Measurements from ENCODE around the gene PI4KA.
"Not testable (repeated sequence)": the region's sequence is repeated elsewhere in the genome, so short reads cannot be mapped to it uniquely, and the experiment has no call there.

Gene PI4KA

DNA sequence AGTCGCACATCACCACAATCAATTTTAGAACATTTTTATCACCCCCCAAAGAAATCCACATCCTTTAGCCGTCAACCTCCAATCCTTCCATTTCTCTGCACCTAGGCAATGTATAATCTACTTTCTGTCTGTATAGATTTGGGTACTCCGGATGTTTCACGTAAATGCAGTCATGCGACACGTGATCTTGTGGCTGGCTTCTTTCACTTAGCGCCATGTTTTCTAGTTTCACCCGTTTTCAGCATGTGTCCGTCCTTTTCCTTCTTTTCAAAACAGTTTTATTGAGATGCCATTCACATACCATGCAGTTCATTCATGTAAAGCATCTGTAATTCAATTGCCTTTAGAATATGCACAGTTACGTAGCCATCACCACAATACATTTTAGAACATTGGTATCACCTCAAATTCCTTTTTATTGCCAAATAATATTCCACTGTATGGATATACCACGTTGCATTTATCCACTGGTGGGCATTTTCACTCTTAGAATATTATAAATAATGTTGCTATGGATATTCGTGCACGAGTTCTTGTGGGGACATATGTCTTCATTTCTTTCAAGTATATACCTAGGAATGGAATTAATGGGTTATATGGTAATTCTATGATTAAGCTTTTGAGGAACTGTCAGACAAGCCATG is 179.7 kb downstream of the PI4KA start:
- DNase-seq, result not testable (repeated sequence)

DNA sequence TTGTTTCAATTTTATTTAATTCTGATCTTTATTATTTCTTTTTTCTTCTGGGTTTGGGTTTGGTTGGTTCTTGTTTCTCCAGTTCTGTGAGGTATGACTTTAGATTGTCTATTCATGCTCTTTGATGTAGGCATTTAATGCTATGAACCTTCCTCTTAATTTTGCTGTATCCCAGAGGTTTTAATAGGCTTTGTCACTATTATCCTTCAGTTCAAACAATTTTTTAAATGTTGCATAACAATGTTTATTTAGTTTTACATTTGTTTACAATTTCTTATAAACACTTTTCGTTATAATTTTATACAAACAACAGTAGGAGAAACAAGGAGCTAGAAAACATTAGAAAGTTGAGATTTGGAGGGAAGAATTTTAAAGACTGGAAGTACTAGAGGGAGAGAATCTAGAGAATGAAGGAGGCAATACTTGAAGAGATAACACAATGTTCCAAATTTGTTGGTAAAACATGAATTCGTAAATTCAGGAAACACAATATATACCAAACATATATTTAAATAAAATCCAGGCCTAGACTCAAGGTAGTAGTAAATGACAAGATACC is 180.8 kb downstream of the PI4KA start:
- no peak for DNase-seq

DNA sequence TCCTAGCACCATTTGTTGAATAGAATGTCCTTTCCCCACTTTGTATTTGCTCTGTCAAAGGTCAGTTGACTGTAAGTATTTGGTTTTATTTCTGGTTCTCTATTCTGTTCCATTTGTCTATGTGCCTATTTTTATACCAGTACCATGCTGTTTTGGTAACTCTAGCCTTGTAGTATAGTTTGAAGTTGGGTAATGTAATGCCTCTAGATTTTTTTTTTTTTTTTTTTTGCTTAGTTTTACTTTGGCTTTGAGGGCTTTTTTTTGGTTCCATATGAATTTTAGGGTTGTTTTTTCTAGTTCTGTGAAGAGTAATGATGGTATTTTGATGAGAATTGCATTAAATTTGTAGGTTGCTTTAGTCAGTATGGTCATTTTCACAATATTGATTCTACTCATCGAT is 183.0 kb downstream of the PI4KA start:
- not testable (repeated sequence) for DNase-seq

DNA sequence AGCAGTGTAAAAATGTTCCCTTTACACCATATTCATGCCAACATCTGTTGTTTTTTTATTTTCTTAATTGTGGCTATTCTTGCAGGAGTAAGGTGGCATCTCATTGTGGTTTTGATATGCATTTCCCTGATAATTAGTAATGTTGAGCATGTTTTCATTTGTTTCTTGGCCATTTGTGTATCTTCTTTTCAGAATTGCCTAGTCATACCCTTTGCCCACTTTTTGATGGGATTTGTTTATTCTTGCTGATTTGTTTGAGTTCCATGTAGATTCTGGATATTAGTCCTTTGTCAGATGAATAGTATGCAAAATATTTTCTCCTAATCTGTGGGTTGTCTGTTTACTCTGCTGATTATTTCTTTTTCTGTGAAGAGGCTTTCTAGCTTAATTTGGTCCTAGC is 183.6 kb downstream of the PI4KA start:
- no peak for DNase-seq

DNA sequence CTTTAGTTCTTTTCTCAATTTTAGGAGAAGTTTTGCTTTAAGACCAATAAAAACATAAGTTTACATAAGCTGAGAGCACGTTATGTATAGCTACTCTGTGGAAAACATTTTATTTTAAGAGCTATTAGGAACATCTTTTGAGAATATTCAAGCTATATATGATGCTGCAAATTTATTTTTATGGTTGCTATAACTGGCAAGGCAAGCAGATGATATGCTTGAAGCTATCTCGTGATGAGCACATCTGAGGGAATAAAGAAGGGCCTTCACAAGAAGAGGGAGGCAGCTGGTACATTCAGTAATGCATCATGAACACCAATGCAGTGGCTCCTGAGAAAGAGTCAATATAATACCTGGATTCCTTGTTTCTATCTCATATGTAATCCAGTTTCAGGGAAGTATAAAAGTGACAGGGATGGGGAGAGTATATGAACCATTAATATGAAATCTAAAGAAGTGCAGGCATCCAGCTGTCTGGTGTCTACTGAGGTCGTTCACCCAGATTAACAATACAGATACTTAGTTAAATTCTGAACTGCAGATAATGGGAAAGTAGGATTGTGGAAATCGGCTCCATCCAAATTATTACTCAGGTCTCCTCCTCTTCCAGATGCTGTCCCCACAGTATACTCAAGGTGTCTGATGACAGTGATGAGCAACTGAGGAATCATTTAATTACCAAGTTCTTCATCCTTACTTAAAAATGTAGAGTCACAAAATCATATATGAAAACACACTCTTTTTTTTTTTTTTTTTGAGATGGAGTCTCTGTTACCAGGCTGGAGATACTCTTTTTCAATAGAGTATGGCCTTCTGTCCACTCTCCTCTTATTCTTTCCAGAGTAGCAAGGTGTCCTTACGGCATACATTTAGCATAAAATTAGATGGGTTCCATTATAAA is 185.1 kb downstream of the PI4KA start:
- no peak for DNase-seq

DNA sequence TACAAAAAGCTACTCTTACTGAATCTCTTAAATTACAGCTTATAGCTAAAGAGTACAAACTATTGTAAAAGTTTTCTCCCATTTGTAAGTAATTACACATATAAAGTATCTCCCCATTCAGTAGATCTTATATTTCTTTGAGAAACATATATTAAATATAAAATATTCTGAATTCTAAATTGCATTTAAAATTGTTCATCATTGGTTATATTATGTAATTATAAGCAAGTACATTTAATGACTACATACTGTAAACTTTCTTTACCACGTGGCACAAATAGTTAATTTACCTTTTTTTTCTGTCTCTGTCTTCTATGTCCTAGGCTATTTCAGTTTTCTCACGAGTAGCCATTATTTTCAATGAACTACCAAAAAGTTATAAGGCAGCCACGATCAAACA is 185.9 kb downstream of the PI4KA start:
- no peak for DNase-seq

DNA sequence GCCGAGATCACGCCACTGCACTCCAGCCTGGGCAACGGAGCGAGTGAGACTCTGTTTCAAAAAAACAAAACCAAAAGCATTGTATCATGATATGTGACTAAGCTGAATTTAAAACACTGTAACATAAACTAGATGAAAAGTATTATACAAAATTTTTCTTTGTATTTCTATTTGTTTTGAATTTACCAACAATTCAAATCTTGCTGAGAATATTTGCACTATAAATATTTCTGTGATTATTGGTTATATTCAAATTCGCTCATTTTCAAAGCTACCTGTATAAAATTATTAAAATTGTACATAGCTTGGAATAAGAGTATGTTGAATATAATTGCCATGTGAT is 186.6 kb downstream of the PI4KA start:
- DNase-seq, result no peak

DNA sequence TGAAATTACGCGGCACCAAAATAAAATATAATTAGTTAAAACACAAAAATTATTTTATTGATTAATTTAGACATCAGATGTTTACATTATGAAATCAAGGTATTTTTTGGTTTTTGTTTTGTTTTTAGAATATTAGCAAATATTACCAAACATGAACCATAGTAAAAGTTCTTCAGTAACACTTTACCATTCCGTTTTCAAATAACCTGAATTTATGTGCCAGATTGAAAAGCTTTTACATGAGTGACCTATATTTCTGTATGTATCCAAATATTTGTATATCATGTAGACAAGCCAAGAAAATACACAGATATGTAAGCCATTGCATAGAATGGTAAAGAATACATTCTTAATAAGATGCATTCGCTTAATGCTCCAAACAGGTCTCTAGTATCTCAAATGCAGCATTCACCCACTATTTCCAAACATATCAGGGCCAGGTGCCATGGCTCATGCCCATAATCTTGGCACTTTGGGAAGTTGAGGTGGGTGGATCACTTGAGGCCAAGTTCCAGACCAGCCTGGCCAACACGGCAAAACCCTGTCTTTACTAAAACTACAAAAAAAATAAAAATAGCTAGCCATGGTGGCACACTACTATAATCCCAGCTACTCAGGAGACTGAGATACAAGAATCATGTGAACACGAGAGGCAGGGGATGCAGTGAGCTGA is 187.1 kb downstream of the PI4KA start:
- no peak for DNase-seq

DNA sequence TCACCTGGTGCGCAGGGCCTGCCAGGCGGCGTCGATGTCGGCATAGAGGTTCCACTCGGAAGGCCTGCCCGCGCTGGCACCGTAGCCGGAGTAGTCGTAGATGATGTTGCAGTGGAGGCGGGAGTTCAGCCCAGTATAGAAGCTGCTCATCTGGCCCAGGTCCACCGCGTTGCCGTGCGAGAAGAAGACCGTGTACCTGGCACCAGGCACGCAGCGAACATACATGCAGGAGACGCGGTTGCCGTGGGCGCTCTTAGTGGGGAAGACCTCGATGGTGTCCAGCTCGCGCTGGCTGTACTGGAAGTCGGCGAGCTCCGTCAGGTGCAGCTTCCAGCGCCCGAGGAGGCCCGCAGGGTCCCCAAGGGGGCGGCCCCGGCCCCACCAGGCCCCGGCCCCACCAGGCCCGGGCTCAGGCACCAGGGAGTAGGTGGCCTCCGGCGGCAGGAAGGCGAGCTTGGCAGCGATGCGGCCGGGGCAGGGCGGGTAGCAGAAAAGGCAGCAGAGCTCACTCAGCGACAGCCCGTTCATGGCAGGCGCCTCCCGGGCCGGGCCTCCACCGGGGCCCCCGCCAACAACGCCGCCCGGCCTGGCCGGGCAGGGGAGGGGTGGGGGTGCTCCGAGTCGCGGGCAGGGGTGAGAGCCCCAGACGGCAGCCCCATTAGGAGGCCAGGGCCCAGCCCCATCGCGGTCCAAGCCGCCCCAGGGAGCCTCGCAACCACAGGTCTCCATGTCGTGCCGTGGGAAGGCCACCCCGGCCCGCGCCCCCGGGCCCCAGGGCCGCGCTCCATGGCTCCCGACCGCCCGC is 188.0 kb downstream of the PI4KA start:
- DNase-seq, result not testable (repeated sequence)

DNA sequence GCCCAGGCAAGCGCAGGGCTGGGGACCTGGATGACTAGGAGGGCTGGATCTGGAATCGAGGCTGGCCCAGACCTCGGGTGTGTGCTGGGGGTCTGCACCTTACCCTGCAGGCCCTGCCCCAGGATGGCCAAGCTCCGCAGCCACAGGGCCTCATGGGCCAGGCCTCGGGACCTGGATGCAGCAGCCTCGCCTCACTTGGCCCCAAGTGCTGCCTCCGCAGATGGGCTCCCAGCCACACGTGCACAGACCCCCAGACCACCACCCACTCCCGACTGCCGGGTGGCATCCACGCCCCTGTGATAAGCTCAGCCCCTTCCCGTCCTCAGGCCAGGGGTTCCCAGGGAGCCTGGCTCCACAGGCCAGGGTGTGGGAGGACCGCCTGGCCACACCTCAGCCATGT is 188.7 kb downstream of the PI4KA start:
- not testable (repeated sequence) for DNase-seq

DNA sequence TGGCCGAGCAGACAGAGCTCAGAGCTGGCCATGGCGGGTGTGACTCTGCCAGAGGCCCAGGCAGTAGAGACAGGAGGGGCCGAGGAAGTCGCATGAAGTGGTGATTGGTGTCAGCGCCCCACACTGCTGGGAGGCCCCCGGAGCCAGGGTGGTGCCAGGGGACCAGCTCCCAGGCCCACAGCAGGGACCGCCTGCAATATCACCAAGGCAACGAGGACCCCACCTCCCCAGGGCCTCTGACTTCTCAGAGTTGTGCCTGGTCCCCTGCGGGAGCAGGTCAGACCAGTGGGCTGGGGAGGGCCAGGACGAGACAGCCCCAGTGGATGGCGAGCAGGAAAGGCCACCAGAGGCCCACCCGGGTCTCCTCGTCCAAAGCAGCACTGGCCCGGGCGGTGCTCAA is 189.1 kb downstream of the PI4KA start:
- DNase-seq, result not testable (repeated sequence)

DNA sequence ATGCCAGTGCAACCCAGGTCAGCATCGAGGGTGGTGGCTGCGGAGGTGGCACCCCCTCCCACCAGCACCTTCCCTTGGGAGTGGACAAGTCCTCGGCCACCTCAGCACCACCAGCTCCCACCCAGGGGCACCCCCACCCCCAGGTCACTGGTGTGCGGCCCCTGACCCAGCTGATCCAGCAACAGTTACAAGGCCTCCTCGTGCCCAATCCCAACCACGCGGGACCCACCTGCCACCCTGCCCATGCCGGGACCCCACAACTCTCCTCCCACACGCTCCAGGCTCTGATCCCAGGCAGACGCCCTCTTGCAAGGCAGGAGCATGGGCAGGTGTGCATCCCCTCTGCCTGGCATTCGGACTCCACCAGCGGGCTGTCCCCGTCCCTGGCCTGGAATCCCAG is 189.8 kb downstream of the PI4KA start:
- DNase-seq, result not testable (repeated sequence)

DNA sequence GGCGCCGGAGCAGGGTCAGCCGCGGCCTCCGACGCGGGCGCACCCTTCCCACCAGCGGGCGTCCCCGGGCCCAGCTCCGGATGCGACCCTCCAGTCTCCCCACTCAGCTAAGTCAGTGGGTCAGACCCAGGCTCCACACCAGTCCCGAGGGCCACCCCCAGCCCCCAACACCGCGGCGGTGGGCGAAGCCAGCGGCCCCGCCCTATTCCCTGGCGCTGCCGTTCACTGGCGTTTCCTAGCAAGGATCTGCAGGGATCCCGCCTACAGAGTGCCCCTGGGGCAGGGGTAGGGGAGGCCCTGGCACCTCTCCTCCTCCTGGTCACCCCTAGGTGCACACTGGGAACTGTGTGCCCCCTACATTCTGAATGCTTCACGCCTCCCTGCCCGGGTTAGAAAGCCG is 190.4 kb downstream of the PI4KA start:
- not testable (repeated sequence) for DNase-seq

DNA sequence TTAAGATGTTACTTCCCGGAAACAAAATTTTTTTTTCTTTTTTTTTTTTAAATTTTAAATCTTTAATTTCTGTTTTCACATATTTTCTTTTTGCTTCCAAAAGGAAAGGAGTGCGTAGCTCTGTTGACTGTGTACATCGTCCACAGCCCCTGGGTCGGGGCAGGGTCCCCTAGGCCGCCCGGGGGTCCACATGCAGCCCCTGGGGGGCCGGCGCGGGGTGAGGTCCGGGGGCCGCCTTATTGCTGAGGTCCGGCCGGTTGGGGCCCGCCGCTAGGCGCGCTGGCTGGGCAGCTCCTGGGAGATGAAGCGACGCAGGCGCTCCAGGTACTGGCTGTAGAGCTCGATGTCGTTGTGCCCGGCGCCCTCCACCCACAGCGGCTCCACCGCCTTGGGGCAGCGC is 191.1 kb downstream of the PI4KA start:
- not testable (repeated sequence) for DNase-seq

DNA sequence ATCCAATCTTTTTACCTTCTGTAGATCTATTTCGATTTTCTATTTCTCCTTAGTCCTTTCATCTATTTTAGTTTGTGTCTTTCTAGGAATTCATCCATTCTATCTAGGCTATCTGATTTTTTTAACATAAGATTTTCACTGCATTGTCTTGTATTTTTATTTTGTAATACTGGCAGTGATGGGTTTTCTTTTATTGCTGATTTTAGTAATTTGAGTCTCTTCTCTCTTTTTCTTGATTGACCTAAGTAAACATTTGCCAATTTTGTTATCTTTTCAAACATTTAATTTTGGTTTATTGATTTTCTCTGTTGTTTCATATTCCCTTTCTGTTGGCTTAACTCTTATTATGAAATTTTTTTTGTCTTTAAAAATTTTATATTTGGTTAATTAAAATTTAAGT is 192.1 kb downstream of the PI4KA start:
- DNase-seq, result no peak

DNA sequence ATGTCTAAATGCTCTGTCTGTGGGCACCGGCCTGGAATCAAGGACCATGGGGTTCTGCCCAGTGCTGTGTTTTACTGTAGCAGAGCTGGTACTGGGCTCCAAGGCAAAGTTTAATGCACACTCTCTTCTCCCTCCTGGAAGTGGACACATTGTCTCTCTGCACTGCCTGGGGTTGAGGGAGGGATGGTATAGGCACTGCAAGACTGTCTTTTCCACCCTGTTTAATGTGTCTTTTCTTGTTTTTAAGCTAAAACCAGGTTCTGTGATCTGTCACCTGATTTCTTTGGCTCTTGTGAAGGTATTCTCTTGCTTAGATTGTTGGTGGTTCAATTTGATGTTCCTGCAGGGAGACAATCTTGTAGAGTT is 194.0 kb downstream of the PI4KA start:
- no peak for DNase-seq

DNA sequence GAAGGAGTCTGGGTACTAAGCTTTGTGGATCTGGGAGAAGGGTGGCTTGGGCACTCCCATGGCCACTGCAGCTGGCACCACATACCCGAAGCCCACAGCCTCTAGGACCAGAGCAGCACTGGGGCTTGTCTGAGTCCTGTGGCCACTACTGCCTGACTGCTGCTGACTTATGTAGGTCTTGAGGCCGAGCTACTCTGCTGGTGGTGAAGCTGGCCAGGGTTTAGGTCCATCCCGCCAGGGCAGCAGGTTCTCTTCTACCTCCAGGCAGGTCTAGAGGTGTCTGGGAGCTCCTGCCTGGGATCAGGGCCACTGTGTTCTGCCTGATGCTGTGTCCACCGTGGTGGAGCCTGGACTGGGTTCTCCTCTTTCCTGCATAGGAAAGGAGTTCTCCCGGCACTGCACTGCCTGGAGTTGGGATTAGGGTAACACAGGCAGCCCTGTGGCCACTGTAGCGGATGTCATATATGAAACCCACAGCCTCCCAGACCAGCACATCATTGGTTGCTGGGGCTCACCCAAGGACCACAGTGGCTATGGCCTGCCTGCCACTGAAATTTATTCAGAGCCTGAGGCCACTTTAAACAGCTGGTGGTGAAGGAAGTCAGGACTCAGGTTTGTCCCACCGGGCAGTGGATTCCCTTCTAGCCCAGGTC is 194.5 kb downstream of the PI4KA start:
- no peak for DNase-seq

DNA sequence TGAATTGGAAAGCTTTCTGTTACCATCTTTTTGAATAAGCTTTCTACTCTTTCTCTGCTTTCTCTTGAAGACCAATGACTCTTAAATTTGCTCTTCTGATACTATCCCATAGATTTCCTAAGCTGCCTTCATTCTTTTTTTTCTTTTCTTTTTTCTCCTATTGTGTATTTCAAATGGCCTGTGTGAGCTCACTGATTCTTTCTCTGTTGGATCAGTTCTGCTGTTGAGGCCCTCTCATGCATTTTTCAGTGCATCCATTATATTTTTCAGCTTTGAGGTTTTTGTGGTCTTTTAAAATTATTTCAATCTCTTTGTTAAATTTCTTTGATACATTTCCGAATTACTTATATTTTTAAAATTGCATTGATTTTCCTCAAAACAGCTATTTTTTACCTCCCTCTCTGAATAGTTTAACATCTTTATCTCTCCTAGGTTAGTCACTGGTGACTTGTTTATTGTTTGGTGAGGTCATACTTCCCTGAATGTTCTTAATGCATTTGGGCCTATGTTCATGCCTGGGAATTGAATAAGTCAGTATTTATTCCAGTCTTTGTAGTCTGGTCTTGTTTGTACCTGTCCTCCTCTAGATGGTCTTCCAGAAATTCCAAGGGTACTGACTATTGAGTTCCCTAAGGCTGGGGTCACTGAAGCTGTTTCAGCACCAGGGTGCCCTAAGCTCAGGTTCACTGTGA is 195.3 kb downstream of the PI4KA start:
- no peak for DNase-seq

DNA sequence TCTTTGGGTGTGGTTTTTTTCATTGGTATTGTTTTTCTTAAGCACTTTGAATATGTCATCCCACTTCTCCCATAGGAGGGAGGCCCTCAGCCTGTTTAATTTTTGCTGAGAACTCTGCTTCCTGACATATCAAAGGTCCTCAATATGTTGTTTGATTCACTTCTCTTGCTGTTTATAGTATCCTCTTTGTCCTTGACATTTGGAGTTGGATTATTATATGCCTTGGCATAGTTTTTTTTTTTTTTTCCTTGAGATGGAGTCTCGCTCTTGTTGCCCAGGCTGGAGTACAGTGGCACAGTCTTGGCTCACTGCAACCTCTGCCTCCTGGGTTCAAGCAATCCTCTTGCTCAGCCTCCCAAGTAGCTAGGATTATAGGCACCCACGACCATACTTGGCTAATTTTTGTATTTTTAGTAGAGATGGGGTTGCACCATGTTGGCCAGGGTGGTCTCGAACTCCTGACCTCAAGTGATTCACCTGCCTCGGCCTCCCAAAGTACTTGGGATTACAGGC is 196.0 kb downstream of the PI4KA start:
- not testable (repeated sequence) for DNase-seq

DNA sequence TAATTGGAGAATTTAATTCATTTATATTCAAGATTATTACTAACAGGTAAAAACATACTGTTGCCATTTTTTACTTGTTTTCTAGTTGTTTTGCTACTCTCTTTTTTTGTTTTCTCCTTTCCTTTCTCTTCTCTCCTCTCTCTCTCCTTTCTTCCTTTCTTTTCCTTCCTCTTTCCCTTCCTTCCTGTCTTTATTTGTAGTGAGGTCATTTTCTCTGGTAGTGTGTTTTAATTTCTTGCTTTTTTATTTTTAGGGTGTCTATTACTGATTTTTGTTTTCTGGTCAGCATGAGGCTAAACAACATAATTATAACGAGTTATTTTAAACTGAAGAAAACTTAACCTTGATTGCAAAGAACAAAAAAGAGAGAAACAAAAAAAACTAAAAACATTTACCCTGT is 197.1 kb downstream of the PI4KA start:
- no peak for DNase-seq

DNA sequence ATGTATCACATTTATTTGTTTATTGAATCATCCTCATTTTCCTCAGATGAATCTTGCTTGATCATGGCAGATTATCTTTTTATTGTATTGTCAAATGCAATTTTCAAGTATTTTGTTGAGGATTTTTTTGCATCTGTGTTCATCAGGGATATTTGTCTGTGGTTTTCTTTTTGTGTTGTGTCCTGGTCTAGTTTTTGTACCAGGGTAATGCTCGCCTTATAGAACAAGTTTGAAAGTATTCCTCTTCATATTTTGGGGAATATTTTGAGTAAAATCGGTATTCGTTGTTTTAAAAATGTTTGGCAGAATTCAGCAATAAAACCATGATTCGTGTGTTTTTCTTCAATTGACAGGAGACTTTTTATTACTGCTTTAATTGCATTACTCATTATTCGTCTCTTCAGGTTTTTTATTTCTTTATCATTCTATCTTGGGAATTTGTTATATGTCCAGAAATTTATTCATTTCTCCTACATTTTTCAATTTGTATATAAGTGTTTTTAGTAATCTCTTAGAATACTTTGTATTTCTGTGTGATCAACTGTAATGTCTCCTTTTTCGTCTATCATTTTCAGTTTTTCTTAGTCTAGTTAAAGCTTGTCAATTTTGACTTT is 198.1 kb downstream of the PI4KA start:
- no peak for DNase-seq
